HS-27A (cell line): ENCODE measurements around the gene CCDC175.

ENCODE experiments used
- DNase-seq: peaks from one replicate; pipeline ENCODE4 v3.0.0-alpha.2; 2012; ENCODE audit warnings: low read depth, missing footprints

Gene CCDC175

GRCh38 chr14:59538936-59539335, 37.7 kb downstream of the CCDC175 start:
- DNase-seq, result no peak

DNA sequence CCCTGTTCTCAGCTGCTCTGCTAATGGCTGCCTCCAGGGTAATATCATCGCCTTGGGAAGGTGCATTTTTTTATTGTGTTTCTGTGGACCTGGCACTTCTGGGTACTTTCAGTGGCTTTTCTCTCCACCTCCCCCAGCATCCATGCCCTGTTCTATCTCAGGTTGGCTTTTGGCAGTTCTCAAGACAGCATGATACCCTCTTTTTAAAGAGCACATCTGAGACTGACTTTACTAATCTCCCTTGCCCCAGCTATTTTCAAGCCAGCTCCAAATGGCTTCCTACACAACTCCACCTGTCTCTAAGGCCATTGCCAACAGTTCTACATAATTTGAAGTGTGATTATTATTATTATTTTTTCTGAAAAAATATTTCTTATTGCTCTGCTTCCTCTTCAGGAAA, 39.1 kb downstream of the CCDC175 start:
- DNase-seq, result no peak

DNA sequence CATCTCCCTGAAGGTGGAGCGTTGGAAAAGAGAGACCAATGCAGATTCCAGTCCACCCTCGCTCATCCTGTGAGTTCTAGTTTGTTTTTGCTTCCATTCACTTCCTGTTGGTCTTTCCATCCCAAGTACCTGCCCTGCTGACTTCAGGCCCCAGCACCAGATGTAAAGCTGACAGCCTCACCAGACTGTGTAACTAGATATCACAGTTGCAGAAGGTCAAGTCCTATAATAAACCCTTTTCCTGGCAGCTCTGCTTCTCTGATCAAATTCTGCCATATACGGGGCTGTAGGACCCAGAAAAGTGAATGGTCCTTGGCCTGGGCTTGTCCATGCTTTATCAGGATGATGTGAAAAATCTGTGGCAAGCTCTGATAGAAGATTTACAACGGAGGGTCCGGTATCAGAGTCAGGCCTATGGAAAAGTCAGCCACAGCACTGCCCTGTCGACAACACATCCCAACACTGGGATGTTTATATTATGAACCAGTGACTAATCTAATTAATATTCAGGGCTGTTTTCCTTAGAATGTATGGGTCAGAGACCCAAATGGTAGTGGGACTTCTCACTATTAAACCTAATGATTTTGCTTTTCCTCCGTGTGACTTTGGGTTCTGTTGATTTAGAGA, 42.1 kb downstream of the CCDC175 start:
- no peak for DNase-seq

DNA sequence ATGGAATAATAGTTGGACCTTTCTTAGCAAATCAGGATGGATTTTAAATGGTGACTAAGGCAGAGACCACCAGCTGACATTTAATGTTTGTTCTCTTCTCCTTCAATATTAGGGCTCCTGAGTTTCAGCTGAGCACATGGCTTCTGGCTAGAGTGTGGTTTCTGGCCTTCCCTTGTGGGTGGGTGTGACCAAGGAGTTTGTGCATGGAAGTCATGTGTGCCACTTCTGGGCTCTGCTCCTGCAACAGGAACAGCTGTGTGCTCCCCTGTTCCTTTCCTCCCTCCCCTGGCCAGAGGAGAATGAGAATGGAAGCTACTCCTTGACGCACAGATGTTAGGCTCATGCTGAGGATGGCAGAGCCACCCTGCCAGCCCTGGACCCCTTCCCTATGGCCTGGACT, 44.2 kb downstream of the CCDC175 start:
- DNase-seq, result no peak

- no peak for DNase-seq
Observed at GRCh38 chr14:59530349-59530748, 46.3 kb downstream of the CCDC175 start.

DNA sequence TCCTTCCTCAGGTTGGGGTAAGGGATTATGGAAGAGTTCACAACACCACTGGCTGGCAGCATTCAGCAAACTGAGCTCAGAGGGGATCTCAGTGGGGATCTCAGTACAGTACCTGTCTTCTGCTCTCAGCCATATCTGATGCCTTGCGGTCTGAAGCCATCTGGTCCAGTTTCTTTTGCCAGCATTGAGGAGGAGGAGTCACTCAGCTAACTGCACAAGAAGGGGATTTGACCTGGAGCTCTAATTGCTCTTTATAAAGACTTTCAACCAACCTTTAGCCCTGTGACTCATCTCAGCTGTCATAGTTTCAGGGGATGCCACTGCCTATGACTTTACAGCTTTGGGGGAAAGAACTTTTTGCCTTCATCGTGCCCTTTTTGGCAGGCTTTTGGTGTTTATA, 47.4 kb downstream of the CCDC175 start:
- no peak for DNase-seq

GRCh38 chr14:59520224-59520623, 56.4 kb downstream of the CCDC175 start:
- no peak for DNase-seq

- no peak for DNase-seq
Observed at GRCh38 chr14:59511916-59512575, 64.6 kb downstream of the CCDC175 start.

- DNase-seq, result no peak
Observed at GRCh38 chr14:59510966-59511365, 65.6 kb downstream of the CCDC175 start.

- DNase-seq, result no peak
Observed at GRCh38 chr14:59510001-59510400, 66.6 kb downstream of the CCDC175 start.

- no peak for DNase-seq
Observed at GRCh38 chr14:59509101-59509500, 67.5 kb downstream of the CCDC175 start.

GRCh38 chr14:59507752-59508103, 68.9 kb downstream of the CCDC175 start:
- no peak for DNase-seq

DNA sequence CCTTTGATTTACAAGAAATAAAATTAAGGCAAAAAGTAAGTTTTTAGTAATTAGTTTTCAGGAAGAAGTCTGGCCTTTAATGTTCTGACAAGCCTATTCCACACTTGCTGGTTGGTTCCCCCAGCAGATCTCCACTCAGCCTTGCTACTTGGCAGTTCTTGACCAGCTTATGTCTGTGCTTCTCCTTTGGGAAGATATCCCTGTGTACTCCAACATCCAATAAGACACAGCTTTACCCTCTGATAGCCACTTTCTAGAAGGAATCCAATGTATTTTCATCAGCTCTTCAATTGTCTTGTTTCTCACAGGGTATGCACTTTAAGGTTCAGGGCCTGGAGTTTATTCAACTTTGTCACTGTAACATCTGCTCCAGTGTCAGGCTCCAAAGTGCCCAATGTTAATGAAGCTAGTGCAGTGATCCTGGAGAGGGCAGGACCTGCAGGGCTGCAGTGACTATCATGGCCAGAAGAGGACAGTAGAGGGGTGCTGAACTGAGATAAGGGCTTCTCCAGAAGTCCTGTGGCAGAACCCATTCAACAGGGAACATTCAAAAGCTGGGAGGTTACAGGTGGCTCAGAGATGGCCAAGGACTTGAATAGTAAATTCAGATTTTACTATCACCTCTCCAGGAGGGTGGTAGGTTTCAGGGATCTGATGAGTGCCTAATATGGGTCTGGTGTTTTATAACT, 69.4 kb downstream of the CCDC175 start:
- DNase-seq, result peak; percentile 29

DNA sequence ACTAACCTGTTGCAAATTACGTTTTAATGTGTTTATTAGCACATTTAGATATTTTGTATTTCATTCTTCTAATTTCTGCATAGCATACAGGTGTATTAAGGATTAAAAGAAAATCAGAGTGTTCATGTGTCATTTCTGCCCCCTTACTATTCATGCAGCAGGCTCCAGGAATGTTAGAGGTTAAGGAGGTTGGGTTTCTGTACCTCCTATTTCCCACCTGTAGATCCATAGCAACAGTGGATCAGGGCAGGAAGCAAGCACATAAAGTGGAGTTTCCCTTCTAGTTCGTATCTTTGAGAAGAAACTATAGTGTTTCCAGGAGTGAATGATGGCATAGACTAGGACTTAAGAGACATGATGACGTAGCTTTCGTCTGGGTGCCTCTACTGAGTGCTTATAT, 73.4 kb downstream of the CCDC175 start:
- DNase-seq, result no peak

DNA sequence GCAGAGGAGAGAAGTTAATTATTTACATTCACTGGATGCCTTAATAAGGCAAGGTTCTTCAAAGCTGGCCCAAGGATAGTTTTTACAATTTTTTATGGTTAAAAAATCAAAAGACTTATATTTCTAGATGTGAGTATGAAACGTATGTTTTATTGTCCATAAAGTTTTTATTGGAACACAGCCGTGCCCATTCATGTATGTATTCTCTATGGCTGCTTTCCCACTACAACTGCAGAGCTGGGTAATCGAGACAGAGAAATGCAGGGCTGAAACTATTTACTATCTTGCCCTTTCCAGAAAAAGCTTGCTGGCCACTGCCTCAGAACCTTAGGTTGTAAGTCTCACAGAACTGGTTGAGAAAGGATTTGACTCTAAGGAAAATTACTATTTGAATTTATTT, 75.9 kb downstream of the CCDC175 start:
- no peak for DNase-seq

GRCh38 chr14:59492384-59492783, 84.2 kb downstream of the CCDC175 start:
- no peak for DNase-seq

GRCh38 chr14:59490756-59491155, 85.9 kb downstream of the CCDC175 start:
- no peak for DNase-seq

DNA sequence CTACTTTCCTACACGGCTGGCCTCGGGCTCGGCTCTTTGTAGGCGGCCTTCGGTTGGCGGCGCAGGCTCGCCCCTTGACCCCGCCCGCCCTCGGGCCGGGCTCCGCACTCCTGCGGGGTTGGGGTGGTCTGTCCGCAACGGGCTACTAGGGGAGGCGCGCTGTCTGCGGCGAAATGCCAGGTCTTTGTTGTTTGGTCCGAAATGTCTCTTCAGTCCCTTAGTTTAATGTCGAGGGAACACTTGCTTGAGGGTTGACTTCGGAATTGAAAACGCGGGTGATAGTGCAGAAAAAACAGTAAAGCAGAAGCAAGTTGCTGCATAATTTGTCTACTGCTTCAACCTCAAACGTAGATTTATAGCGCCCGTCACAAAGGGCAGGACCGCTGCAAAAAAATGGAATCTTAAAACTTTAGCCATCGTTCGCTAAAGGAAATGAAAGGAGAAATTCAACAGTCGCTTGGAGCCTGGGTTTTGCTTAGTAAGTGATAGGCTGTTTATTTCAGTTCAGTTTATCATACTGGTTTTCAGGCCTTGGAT, 91.9 kb downstream of the CCDC175 start:
- no peak for DNase-seq

DNA sequence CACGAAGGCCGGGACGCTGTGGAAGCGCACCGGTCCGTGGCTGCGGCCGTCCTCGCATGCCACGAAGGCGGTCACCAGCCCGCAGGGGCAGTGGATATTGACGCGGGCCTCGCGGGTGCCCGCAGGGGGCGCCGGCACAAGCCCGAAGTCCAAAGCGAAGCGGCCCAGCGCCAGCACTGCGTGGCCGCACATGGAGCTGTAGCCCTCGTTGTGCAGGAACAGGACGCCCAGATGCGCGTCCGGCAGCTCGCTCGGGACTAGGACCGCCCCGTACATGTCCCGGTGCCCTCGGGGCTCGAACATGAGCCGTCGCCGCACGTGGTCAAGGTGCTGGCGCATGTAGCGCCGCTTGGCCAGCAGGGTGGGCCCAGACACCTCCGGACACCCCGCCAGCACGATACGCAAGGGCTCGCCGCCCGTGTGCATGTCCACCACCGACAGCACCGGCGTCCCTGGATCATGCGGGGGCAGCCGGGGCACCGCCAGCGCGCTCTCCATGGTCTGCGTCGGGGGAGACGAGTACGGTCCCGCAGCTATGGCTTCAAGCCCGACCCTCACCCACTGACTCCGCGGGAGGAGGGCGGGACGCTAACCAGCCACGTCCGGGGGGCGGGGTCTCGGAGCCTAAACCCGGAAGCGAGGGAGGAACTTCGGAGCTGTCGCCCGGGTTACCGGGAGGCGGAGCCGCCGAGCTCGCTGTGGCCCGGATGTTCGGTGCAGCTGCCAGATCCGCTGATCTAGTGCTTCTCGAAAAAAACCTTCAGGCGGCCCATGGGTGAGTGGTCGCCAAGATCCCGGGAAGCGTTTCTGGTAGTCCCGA, 92.6 kb downstream of the CCDC175 start, which contains the start of the genes JKAMP and L3HYPDH:
Gene JKAMP (plus strand): TSS at position 699 of the 820 bp plus-strand sequence. CDS start 73 bp downstream, at position 772.
Gene L3HYPDH (minus strand): TSS at position 590 of the 820 bp plus-strand sequence. CDS start 92 bp downstream, at position 498.
- DNase-seq, result peak; percentile 87

DNA sequence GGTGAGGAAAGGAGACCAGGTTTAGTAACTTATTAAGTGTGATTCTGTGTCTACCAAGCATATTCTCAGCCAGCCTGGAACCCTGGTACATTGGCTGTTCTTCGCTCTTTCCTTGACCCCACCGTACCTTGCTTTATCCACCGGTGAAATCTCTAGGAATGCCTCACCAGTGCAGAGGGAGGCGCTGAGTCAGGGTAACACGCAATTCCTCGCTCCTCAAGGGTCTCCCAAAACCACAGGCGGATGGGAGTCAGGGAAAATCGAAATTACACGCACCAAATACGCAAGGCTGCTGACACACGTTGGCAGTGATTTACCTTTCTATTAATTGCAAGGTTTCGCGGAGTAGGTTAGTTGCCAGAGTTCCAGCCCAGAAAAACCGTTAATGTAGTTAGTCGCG, 93.2 kb downstream of the CCDC175 start:
- peak; percentile 38 for DNase-seq

DNA sequence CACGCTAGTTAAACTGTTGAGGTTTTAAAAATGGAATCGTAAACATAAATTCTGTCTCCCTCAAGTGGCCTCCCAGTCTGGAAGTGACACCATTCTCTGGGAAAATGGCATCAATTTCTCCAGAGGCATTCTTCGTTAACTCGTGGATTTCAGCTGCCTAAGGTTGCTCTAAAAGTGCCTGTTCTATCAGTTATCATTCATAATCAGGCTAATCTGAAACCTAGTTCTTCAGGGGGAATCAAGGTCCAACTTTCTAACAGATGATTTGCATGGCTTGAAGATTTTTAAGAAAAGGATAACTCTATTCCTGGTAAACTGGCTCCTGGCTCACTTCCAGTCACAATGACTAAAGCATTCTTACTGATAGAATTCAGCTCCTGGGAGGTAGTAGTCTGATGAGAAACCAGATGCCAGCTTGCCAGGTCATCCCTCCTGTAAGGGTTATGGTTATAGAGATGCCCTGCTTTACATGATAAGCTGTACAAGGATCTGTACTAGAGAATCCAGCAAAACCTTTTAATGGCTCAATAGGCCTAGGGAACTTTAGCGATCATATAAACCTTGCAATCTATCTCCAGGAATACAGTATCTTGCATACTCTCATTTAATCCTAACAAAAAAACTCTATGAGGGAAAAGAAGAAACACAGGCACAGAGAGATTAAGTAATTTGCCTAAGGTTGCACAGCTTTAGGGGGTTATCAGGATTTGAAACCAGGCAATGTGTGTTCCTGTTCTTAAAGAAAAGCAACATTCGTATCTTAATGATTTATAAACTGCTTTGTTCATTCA, 93.9 kb downstream of the CCDC175 start:
- DNase-seq, result peak; percentile 90
